ENCODE measurements around the gene HDAC10. TPM values are rescaled to one million over a fixed set of nuclear protein-coding genes. Genes with fewer than 3 reads are reported as not detected.
A peak's percentile ranks its signal among the peaks of the same experiment; 100 is the strongest.

The HDAC10 gene
- total and polyA plus RNA-seq, 10 of the 15 experiments (the other 5 are each of a cell fraction or from before 2014, with no cell fraction given), result 0.26 to 48.6 (median 5.0) TPM

DNA sequence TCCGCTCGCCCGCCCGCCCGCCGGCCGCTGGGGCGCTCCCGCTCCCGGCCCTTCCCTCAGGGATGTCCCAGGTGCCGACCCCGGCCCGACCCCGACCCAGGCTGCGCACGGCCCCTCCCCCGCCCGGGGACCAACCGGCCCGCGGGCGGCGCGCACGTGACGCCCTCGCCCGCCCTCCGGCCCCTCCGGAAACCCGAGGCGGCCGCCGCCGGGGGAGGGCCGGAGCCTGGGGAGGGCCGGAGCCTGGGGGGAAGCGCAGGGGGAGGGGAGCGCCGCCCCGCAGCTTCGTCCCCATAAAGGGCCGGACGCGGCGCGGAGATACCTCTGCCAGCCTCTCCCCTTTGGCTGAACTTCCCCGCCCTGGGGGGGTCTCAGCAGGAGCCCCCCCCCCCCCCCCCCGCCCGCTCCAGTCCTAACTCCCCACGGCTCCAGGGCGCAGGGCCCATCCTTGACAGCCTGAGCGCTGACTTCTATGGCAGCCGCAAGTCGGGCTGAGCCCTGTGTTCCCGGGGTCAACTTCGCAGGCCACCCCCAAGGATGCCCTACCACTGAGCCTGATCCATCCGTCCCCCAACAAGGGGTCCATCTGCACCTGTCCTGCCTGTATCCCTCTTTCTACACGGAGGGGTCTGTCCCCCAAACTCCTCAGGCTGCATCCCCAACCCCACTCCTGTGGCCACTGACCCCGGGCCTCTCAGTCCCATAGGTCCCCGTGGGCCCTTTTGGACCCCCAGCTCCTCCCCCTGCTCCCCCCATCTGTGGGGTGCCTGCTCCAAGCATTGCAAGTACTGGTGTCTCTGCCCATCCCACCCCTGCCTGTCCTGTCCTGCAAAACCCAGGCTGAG lies 10.8 kb upstream of the HDAC10 start, which contains the start of gene MAPK12 (continued):
- TF ChIP-seq, protein P1, sequence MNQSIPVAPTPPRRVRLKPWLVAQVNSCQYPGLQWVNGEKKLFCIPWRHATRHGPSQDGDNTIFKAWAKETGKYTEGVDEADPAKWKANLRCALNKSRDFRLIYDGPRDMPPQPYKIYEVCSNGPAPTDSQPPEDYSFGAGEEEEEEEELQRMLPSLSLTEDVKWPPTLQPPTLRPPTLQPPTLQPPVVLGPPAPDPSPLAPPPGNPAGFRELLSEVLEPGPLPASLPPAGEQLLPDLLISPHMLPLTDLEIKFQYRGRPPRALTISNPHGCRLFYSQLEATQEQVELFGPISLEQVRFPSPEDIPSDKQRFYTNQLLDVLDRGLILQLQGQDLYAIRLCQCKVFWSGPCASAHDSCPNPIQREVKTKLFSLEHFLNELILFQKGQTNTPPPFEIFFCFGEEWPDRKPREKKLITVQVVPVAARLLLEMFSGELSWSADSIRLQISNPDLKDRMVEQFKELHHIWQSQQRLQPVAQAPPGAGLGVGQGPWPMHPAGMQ (IDR thresholded peaks at IDR 0.05; ENCODE audit: borderline replicate concordance), result no peak
- TF ChIP-seq ZBED1 (IDR thresholded peaks at IDR 0.05; ENCODE audit: borderline replicate concordance) (no peak), SMARCA5 (IDR thresholded peaks at IDR 0.05) (0 out of 2 replicates have a peak, but pooled peaks have one; percentile 11), SREBF2 (IDR thresholded peaks at IDR 0.05; ENCODE audit: low read length) (no peak), RFX5 (IDR thresholded peaks at IDR 0.05; ENCODE audit: low read depth, low read length) (no peak)
- TF ChIP-seq, protein P2, sequence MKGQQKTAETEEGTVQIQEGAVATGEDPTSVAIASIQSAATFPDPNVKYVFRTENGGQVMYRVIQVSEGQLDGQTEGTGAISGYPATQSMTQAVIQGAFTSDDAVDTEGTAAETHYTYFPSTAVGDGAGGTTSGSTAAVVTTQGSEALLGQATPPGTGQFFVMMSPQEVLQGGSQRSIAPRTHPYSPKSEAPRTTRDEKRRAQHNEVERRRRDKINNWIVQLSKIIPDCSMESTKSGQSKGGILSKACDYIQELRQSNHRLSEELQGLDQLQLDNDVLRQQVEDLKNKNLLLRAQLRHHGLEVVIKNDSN (IDR thresholded peaks at IDR 0.05; ENCODE audit: borderline replicate concordance, extremely low read length, insufficient read depth, low read depth, low read length), result peak; percentile 84

DNA sequence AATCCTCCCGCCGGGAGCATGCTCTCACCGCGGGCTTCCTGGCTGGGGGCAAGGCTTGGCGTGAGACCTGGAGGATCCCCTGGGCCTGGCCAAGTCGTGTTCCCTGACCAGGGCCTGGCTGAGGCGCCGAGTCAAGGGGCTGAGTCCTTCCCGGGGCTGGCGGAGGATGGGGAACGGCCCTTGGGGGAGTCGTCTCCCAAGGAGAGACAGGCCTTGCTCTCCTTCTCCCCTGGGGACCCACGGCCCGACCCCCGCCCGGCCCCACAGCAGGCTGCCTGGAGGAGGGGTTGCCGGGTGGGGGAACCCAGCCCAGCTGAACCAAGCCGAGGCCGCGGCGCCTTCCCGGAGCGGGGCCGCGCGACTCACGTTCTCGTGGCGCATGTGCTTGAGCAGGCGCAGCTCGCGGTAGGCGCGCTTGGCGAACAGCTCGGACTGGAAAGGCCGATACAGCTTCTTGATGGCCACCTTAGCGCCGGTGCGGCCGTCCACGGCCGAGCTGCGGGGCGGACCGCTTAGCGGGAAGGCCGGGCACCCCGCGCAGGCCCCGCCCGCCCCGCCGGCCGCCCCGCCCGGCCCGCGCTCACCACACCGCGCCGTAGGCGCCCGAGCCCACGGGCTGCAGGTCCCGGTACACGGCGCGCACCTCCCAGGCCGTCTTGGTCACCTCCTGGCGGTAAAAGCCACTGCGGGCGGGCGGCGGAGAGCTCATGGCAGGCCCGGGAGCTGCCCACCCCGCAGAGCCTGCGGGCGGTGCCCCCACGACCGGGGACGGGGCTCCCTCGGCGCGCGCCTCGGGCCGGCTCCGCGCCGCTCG lies 9.9 kb upstream of the HDAC10 start:
- peaks cover 8% of the 10 kb centered on the region for H3K79me2 ChIP-seq (ENCODE audit: control insufficient read depth, insufficient read depth, low read length)
- CTCF ChIA-PET, result interaction anchor here (0.8 to 1.7 kb wide), 7 partner anchors 8 to 81 kb away, joined by 3 to 6 read pairs (median 4); partner anchors contain the start of gene HDAC10
- peak overlapping the region; percentile 52 for H3K27ac ChIP-seq (ENCODE audit: control insufficient read depth, insufficient read depth)
- no TSS peak for BruUV-seq (replicated peaks)
- POLR2A ChIA-PET, result interaction anchor here (3.3 kb wide), 1 partner anchor 10 kb away, joined by 15 read pairs; the partner anchor contains the start of gene HDAC10
- in situ Hi-C loops (cut with MboI), result no loop called here
- peak overlapping the region; percentile 89 for H3K4me3 ChIP-seq
- peak overlapping the region; percentile 98 for H3K4me2 ChIP-seq (ENCODE audit: control insufficient read depth, insufficient read depth)
- ATAC-seq, result peak; percentile 66
- peak overlapping the region; percentile 73 for H3K9ac ChIP-seq (ENCODE audit: control insufficient read depth, insufficient read depth, low read length)
- H3K27me3 ChIP-seq (replicated peaks in 1 of 2; ENCODE audit: control insufficient read depth in 2 of 2, insufficient read depth in 2 of 2, low read length in 1 of 2), result no peaks in the 10 kb centered on the region
- H3K4me1 ChIP-seq (ENCODE audit: control insufficient read depth, insufficient read depth, low read length), result peaks cover 14% of the 10 kb centered on the region
- intact Hi-C loops (cut with micrococcal nuclease; ENCODE audit: unreplicated experiment), result no loop called here
- FAIRE-seq, result no peak
- peak overlapping the region; percentile 28 for H2AFZ ChIP-seq (ENCODE audit: control insufficient read depth, low read depth, low read length)
- no peaks in the 10 kb centered on the region for H3K9me3 ChIP-seq (replicated peaks; ENCODE audit: control insufficient read depth, insufficient read depth, low read length)
- no peaks in the 10 kb centered on the region for H4K20me1 ChIP-seq (ENCODE audit: control insufficient read depth, insufficient read depth)
- WGBS (ENCODE audit: insufficient coverage, insufficient replicate concordance, low lambda C conversion rate, missing lambda C conversion rate), result 1% methylated on average over 44 of the region's 92 CpGs
- SMC1A ChIA-PET (ENCODE audit: uncharacterized antibody, unreplicated experiment), result no interaction called here
- DNase-seq (ENCODE audit: low read depth, low spot score), result no peak
- no peaks in the 10 kb centered on the region; a peak in 1 of 4 replicates for H3K36me3 ChIP-seq (ENCODE audit: control insufficient read depth in 2 of 2, insufficient read depth in 2 of 2, low read length in 1 of 2)
- RAD21 ChIA-PET (ENCODE audit: unreplicated experiment), result interaction anchor here (0.7 to 0.9 kb wide), 3 partner anchors 9 to 155 kb away, joined by 3 to 6 read pairs (median 4); partner anchors contain the start of gene HDAC10
- TF ChIP-seq, protein P3, sequence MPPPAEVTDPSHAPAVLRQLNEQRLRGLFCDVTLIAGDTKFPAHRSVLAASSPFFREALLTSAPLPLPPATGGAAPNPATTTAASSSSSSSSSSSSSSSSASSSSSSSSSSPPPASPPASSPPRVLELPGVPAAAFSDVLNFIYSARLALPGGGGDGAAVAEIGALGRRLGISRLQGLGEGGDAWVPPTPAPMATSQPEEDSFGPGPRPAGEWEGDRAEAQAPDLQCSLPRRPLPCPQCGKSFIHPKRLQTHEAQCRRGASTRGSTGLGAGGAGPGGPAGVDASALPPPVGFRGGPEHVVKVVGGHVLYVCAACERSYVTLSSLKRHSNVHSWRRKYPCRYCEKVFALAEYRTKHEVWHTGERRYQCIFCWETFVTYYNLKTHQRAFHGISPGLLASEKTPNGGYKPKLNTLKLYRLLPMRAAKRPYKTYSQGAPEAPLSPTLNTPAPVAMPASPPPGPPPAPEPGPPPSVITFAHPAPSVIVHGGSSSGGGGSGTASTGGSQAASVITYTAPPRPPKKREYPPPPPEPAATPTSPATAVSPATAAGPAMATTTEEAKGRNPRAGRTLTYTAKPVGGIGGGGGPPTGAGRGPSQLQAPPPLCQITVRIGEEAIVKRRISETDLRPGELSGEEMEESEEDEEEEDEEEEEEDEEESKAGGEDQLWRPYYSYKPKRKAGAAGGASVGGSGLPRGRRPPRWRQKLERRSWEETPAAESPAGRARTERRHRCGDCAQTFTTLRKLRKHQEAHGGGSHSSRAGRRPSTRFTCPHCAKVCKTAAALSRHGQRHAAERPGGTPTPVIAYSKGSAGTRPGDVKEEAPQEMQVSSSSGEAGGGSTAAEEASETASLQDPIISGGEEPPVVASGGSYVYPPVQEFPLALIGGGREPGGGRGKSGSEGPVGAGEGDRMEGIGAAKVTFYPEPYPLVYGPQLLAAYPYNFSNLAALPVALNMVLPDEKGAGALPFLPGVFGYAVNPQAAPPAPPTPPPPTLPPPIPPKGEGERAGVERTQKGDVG (CRISPR knock-in tag; IDR thresholded peaks at IDR 0.05), result no peak
- TF ChIP-seq POU2F2 (IDR thresholded peaks at IDR 0.05; ENCODE audit: borderline replicate concordance, low read depth, low read length), result no peak
- peak; percentile 35; the same call in 1 of the 2 replicates for TF ChIP-seq NRF1 (conservative IDR thresholded peaks at IDR 0.05; ENCODE audit: low read depth, low read length)
- TF ChIP-seq EZH2 (IDR thresholded peaks at IDR 0.05; ENCODE audit: borderline replicate concordance, control insufficient read depth, low read depth, low read length), result no peak
- no peak for TF ChIP-seq TBL1XR1 (IDR thresholded peaks at IDR 0.05; ENCODE audit: low read depth, low read length)
- TF ChIP-seq JUND (IDR thresholded peaks at IDR 0.05; ENCODE audit: low read depth, low read length), result no peak
- TF ChIP-seq RFX5 (IDR thresholded peaks at IDR 0.05; ENCODE audit: low read depth, low read length), result no peak
- TF ChIP-seq, protein P4, sequence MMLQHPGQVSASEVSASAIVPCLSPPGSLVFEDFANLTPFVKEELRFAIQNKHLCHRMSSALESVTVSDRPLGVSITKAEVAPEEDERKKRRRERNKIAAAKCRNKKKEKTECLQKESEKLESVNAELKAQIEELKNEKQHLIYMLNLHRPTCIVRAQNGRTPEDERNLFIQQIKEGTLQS (IDR thresholded peaks at IDR 0.05; ENCODE audit: borderline replicate concordance, extremely low read depth, low read depth, low read length), result no peak

Data from GM12878 (cell line).